Retinal pigment epithelial cell (primary cell): Measurements from ENCODE around the gene CD300LD.
"Not testable (repeated sequence)": the region's sequence is repeated elsewhere in the genome, so short reads cannot be mapped to it uniquely, and the experiment has no call there.

Experiments used
- DNase-seq: peaks from one replicate; pipeline ENCODE4 v3.0.0-alpha.2; 2010; ENCODE audit warnings: low read depth
- H3K4me3 ChIP-seq: 2 replicates; pipeline ENCODE4 v1.5.1; 2011; ENCODE audit warnings: mild to moderate bottlenecking, low read length, control low read depth, moderate library complexity
- TF ChIP-seq, protein P1 (sequence below): conservative IDR thresholded peaks from 2 replicates; pipeline ENCODE4 v1.5.1; 2011; ENCODE audit warnings: low read depth, low read length, control low read depth, inconsistent platforms

Gene CD300LD

DNA sequence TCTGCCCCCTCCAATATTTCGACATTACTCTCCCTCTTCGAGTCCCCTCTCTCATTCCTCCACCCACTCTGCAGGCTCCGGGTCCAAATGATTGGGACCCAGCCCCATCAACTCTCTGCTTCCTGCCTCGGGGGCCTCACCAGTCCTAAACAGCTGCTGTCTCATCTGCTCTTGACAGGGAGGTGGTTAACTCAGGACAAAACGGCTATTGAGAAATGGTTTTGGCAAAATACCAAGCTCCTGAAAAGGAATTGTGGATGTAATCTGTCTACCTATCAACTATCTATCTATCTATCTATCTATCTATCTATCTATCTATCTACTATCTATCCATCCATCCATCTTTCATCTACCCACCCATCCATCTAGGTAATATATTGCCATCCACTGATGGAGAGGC lies 27.0 kb downstream of the CD300LD start:
- DNase-seq: no peak
- TF ChIP-seq, protein P1, sequence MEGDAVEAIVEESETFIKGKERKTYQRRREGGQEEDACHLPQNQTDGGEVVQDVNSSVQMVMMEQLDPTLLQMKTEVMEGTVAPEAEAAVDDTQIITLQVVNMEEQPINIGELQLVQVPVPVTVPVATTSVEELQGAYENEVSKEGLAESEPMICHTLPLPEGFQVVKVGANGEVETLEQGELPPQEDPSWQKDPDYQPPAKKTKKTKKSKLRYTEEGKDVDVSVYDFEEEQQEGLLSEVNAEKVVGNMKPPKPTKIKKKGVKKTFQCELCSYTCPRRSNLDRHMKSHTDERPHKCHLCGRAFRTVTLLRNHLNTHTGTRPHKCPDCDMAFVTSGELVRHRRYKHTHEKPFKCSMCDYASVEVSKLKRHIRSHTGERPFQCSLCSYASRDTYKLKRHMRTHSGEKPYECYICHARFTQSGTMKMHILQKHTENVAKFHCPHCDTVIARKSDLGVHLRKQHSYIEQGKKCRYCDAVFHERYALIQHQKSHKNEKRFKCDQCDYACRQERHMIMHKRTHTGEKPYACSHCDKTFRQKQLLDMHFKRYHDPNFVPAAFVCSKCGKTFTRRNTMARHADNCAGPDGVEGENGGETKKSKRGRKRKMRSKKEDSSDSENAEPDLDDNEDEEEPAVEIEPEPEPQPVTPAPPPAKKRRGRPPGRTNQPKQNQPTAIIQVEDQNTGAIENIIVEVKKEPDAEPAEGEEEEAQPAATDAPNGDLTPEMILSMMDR: no peak
- H3K4me3 ChIP-seq: no peak overlapping the region

DNA sequence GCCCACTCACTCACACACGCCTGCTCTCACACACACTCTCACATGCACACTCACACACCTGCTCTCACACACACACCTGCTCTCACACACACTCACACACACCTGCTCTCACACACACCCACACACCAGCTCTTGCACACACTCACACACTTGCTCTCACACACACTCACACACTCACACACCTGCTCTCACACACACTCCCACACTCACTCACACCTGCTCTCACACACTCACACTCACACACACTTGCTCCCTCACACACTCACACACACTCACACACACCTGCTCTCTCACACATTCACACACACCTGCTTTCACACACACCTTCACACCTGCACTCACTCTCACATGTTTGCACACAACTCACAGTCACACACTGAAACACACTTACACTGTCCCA lies 28.7 kb downstream of the CD300LD start:
- no peak for DNase-seq
- TF ChIP-seq, protein P1: no peak
- H3K4me3 ChIP-seq: no peak overlapping the region

DNA sequence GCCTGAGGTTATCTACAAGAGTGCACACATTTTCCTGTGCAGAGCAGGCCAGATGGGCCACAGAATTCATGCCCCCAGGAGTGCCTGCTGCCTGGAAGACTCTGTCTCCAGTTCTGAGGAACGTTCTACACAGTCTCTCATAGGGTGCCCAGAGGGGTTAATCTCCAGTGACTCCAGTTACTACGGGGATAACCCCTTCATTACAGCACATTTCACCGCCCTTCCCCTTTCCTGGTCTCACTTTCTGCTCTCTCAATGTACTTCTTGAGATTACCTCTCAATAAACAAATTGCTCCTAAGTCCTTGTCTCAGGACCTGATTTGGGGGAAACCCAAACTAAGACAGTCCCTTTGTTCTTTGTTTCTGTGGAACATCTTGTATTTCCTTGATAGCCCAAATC lies 30.5 kb downstream of the CD300LD start:
- no peak overlapping the region for H3K4me3 ChIP-seq
- TF ChIP-seq, protein P1: no peak
- DNase-seq: no peak

DNA sequence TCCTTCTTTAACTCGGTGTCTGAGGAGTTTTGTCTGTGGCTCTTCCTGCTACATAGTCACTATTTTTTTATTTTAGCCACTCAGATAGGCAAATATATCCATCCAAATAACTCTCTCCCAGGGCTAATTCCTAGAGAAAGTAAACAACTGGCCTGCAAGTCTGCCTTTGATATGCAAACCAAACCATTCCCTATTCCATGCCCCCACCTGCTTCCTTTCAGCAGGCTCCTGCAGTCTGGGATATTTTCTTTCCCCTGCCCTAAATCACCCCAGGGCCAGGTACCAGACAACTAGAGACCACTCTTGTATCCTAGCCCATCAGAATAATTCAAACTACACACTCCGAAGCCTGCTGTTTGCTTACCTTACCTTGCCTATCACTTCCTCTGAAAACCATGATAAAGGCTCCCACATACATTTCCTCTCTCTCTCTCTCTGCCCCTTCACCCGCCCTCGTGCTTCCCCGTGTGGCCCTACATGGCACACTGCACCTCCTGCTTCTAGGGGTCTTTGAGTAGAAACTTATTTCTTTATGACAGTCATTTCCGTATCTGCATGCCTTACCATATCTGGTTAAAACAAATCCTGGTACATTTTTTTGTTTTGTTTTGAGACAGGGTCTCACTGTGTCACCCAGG lies 33.1 kb downstream of the CD300LD start:
- TF ChIP-seq, protein P1: no peak
- no peak for DNase-seq
- no peak overlapping the region for H3K4me3 ChIP-seq

DNA sequence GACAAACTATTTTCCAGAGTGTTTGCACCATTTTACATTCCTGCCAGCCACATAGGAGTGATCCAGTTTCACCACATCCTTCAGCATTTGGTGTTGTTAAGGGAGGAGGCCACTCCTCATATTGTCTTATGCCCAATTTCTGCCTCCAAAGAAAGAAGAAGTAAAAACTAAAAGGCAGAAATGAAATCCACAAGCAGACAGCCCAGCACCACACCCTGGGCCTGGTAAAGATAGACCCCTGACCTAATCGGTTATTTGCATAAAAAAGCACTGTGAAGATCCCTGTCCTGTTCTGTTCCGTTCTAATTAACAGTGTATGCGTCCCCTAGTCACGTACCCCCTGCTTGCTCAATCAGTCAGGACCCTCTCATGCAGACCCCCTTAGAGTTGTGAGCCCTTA lies 33.7 kb downstream of the CD300LD start:
- H3K4me3 ChIP-seq, DNase-seq: not testable (repeated sequence)

DNA sequence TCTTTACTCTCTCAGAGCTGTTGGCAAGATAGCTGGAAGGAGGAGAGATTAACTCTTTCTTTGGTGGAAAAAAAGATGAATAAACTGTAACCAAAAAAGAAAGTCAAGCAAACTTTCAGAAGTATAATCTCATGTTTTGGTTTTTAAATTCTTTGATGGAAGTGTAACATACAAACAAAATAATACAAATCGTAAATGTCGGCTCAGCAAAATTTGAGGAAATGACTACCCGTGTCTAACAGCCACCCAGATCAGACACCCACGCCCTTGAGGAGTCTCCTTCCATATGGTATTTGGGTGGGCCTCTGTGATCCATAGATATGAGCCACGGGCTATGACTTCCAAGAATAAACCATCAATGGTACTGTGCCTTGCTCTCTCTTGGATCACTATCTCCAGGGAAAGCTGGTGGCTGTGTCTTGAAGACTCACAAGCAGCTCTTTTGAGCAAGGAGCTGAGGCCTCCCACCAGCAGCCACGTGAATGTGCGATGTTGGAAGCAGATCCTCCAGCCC lies 36.6 kb downstream of the CD300LD start:
- TF ChIP-seq, protein P1: no peak
- no peak for DNase-seq
- no peak overlapping the region for H3K4me3 ChIP-seq

DNA sequence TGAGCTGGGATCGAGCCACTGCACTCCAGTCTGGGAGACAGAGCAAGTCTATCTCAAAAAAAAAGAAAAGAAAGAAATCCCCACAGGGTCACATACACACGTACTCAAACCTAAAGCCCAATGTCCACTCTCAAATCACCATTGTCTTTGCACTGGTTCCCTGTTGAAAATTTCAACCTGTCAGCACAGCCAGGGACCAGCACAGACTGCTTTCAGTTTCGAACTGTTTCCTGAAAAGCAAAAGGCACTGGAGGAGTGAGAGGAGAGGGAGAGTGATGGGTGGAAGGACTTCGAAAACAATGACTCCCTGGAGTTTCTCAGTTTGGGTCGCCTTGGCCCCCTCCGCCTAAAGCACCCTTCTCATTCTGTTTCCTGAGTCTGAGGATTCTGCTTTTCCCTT lies 37.2 kb downstream of the CD300LD start:
- no peak for DNase-seq
- TF ChIP-seq, protein P1: no peak
- no peak overlapping the region for H3K4me3 ChIP-seq
